Measurements from ENCODE around the gene IQGAP1.
A peak's percentile ranks its signal among the peaks of the same experiment; 100 is the strongest.

The IQGAP1 gene

GRCh38 chr15:90550919-90551318, 162.9 kb downstream of the IQGAP1 start:
- no peak for TF ChIP-seq POLR2AphosphoS5 (IDR thresholded peaks at IDR 0.05; ENCODE audit: low read depth, low read length)
- peak; percentile 40; the same call in 1 of the 2 replicates for TF ChIP-seq SPI1 (IDR thresholded peaks at IDR 0.05; ENCODE audit: low read depth, low read length)
- no peak for DNase-seq (ENCODE audit: insufficient read length, low spot score)
- FAIRE-seq, result peak; percentile 87

Data from GM12891 (cell line).